Activated T-helper 17 cell treated with anti-CD3 and anti-CD28 coated beads, Interleukin-2, amount 50 U/mL, for 72 hours (primary cell): Measurements from ENCODE around the gene SLIT3. TPM values are rescaled to one million over a fixed set of nuclear protein-coding genes. Genes with fewer than 3 reads are reported as not detected.

ENCODE experiments used
- ATAC-seq: fragments of 150-1000 bp; cut with Tn5 transposase; replicated peaks from 2 replicates; pipeline ENCODE4 v1.10.0; 2021; ENCODE audit warnings: mild to moderate bottlenecking, moderate library complexity
- H3K27ac Mint-ChIP-seq: one replicate; pipeline ENCODE4 v1.8.0; 2022; ENCODE audit warnings: mixed read lengths
- H3K27me3 Mint-ChIP-seq: one replicate; pipeline ENCODE4 v1.8.0; 2022; ENCODE audit warnings: mixed read lengths
- H3K36me3 Mint-ChIP-seq: one replicate; pipeline ENCODE4 v1.8.0; 2022; ENCODE audit warnings: low read depth, mild to moderate bottlenecking, mixed read lengths
- H3K4me1 Mint-ChIP-seq: one replicate; pipeline ENCODE4 v1.8.0; 2022; ENCODE audit warnings: mixed read lengths
- H3K4me3 Mint-ChIP-seq: one replicate; pipeline ENCODE4 v1.8.0; 2022; ENCODE audit warnings: mild to moderate bottlenecking, mixed read lengths
- H3K9me3 Mint-ChIP-seq: one replicate; pipeline ENCODE4 v1.8.0; 2022; ENCODE audit warnings: mixed read lengths
- total RNA-seq, 2 donors: library from RNA; stranded (reverse); gene quantifications; one replicate each; pipeline ENCODE4 v1.2.3, GENCODE V29; 2022

The SLIT3 gene
- total RNA-seq, 2 donors from 2014 or later = 0.26 TPM; not detected in 1

DNA sequence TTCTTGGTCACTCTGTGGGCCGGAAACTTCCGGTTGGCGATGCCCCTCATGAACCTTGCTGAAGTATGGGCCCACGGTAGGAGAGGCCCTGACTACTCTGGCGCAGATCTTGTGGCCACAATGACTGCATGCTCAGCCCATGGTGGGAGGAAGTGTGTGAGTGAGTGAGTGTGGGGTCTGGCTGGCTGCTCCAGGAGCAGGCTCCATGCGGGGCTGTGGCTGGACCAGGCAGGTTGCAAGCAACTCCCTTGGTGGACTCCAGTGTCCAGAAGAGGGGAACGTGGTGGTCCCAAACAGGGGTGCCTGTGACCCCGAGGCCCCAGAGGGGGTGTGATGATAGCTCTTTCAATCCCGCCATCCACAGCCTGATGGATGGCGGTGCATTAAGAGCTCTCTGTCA is 686.3 kb downstream of the SLIT3 start:
- H3K9me3 Mint-ChIP-seq = no peaks in the 10 kb centered on the region
- ATAC-seq = no peak
- H3K27me3 Mint-ChIP-seq = peaks cover 3% of the 10 kb centered on the region
- H3K4me1 Mint-ChIP-seq = peaks cover 11% of the 10 kb centered on the region
- H3K4me3 Mint-ChIP-seq = no peak overlapping the region
- H3K27ac Mint-ChIP-seq = no peak overlapping the region
- H3K36me3 Mint-ChIP-seq = no peaks in the 10 kb centered on the region

DNA sequence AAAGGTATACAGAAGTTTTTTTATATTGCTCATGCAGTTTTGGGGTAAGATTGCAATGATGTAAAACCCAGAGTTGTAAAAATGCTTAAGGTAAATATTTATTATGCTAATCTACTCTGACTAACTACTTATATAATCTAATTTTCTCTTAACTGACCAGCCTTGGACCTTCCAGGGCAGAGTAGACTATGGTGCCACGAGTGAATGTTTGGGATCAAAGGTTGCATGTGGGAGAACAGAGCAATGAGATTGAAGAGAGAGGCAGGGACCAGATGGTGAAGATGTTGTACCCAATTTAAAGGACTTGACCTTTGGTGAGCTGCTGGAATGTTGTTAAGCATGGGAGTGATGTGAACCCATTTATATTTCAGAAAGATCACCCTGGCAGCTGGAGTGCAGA is 686.9 kb downstream of the SLIT3 start:
- peaks cover under 1% of the 10 kb centered on the region for H3K27me3 Mint-ChIP-seq
- no peak overlapping the region for H3K4me3 Mint-ChIP-seq
- H3K4me1 Mint-ChIP-seq = peaks cover 11% of the 10 kb centered on the region
- H3K9me3 Mint-ChIP-seq = no peaks in the 10 kb centered on the region
- no peak overlapping the region for H3K27ac Mint-ChIP-seq
- H3K36me3 Mint-ChIP-seq = no peaks in the 10 kb centered on the region
- ATAC-seq = no peak

DNA sequence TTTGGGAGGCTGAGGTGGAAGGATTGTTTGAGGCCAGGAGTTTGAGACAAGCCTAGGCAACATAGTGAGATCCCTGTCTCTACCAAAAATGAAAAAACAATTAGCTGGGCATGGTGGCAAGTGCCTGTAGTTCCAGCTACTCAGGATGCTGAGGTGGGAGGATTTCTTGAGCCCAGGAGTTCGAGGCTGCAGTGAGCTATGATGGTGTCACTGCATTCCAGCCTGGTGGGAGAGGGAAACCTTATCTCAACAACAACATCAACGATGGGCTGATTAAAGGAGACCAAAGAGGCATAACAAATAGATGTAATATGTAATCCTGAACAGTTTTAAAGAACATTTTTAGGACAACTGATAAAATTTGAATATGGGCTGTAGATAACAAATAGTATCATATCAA is 687.5 kb downstream of the SLIT3 start:
- Mint-ChIP-seq H3K27me3 (no peaks in the 10 kb centered on the region), H3K4me1 (peaks cover 17% of the 10 kb centered on the region), H3K9me3 (no peaks in the 10 kb centered on the region), H3K36me3 (no peaks in the 10 kb centered on the region), H3K4me3 (peak overlapping the region; percentile 3), H3K27ac (no peak overlapping the region)
- ATAC-seq = peak; percentile 6

DNA sequence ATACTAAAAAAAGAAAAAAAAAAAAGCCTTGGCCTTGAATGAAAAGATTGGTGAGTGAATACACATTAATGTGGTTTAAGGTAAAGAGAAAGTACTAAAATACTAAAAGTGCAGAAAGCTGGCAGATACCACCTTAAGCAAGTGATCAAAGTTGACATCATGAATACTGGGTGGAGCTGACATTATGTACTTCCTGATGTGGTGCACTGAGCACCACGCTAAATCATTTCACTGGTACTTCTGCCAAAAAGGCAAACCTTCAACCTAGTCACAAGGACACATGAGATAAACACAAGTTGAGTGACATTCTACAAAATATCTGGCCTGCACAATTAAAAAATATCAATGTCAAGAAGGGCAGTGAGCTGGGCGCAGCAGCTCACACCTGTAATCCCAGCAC is 687.9 kb downstream of the SLIT3 start:
- Mint-ChIP-seq H3K4me3 (peak overlapping the region; percentile 3), H3K27me3 (no peaks in the 10 kb centered on the region), H3K4me1 (peaks cover 21% of the 10 kb centered on the region), H3K9me3 (no peaks in the 10 kb centered on the region), H3K36me3 (no peaks in the 10 kb centered on the region), H3K27ac (no peak overlapping the region)
- ATAC-seq = peak; percentile 63

DNA sequence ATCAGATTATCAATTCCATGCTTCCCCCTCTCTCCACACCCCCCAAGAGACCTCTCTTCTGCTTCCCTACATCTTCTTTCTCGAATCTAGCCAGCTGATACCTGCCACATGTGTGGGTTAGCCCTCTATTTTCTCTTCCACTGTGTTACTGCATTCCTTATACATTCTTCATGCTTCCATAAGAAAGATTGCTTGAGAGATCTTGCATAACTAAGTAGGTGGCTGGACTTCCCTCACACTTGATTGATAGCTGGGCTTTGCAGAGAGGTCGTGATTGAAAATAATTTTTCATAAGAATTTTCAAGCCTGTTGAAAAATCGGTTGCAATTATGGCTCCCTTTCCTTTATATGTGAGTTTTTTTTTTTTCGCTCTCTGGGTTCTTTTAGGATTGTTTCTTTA is 688.8 kb downstream of the SLIT3 start:
- H3K4me3 Mint-ChIP-seq = no peak overlapping the region
- no peaks in the 10 kb centered on the region for H3K36me3 Mint-ChIP-seq
- no peak for ATAC-seq

More for the DNA sequence above, 688.8 kb downstream of the SLIT3 start:
- Mint-ChIP-seq H3K27ac (no peak overlapping the region), H3K27me3 (peaks cover 2% of the 10 kb centered on the region), H3K9me3 (no peaks in the 10 kb centered on the region), H3K4me1 (peaks cover 26% of the 10 kb centered on the region)
